Measurements from ENCODE around the gene KLHL29. TPM values are rescaled to one million over a fixed set of nuclear protein-coding genes. Genes with fewer than 3 reads are reported as not detected.

Gene KLHL29
- total RNA-seq, 1 experiment from 2014 or later, result 16.7 TPM

- H3K4me3 ChIP-seq (replicated peaks in 1 of 2; ENCODE audit: low read depth in 1 of 2, low read length in 2 of 2), result no peak overlapping the region
- H2AFZ ChIP-seq (ENCODE audit: low read depth, low read length, poor library complexity, severe bottlenecking), result no peak overlapping the region
- H3K27me3 ChIP-seq (ENCODE audit: insufficient read depth, low read length), result no peaks in the 10 kb centered on the region
- no peak overlapping the region for H3K4me2 ChIP-seq (ENCODE audit: low read length)
- POLR2A ChIA-PET, result no interaction called here
- no peaks in the 10 kb centered on the region for H4K20me1 ChIP-seq (ENCODE audit: insufficient read depth)
- H3K9me2 ChIP-seq (ENCODE audit: insufficient read depth), result no peaks in the 10 kb centered on the region
- ATAC-seq, result no peak
- RAD21 ChIA-PET (ENCODE audit: low non-redundant PET in 1 of 2, low total read pairs in 2 of 2, uncharacterized antibody in 2 of 2, unreplicated experiment in 2 of 2), result no interaction called here
- no peak overlapping the region for H3K9ac ChIP-seq (ENCODE audit: low read length)
- H3K27ac ChIP-seq (ENCODE audit: low read depth, low read length), result no peak overlapping the region
- BruUV-seq (replicated peaks), result no TSS peak
- no peak for DNase-seq (ENCODE audit: low read depth, low spot score)
- intact Hi-C loops (cut with micrococcal nuclease), result no loop called here
- no peaks in the 10 kb centered on the region for H3K4me1 ChIP-seq (ENCODE audit: control insufficient read depth in 1 of 2, insufficient read depth in 2 of 2, low read length in 2 of 2)
- no peaks in the 10 kb centered on the region for H3K9me3 ChIP-seq (ENCODE audit: control insufficient read depth in 1 of 2, insufficient read depth in 1 of 2, low read depth in 1 of 2, low read length in 2 of 2)
- no peaks in the 10 kb centered on the region for H3K36me3 ChIP-seq (ENCODE audit: control insufficient read depth in 1 of 2, insufficient read depth in 2 of 2, low read length in 2 of 2)
- H3K79me2 ChIP-seq (ENCODE audit: insufficient read depth, low read length), result no peaks in the 10 kb centered on the region
- CTCF ChIA-PET, result no interaction called here
- TF ChIP-seq ZBTB33 (IDR thresholded peaks at IDR 0.05; ENCODE audit: extremely low read depth, insufficient replicate concordance, low read length), result no peak
- no peak for TF ChIP-seq ZNF274 (IDR thresholded peaks at IDR 0.05; ENCODE audit: low read depth, low read length)
These were observed 285.2 kb downstream of the KLHL29 start for GRCh38 chr2:23670245-23670592.

- no peak for TF ChIP-seq POLR2A (IDR thresholded peaks at IDR 0.05; ENCODE audit: borderline replicate concordance, extremely low read depth, insufficient read depth, insufficient read length)
These were observed 288.1 kb downstream of the KLHL29 start for GRCh38 chr2:23673082-23673481.

More at GRCh38 chr2:23673082-23673481, 288.1 kb downstream of the KLHL29 start:
- Histone ChIP-seq H3K4me3 (replicated peaks in 1 of 2; ENCODE audit: low read depth in 1 of 2, low read length in 2 of 2) (no peak overlapping the region), H3K4me1 (ENCODE audit: control insufficient read depth in 1 of 2, insufficient read depth in 2 of 2, low read length in 2 of 2) (no peaks in the 10 kb centered on the region), H2AFZ (ENCODE audit: low read depth, low read length, poor library complexity, severe bottlenecking) (no peak overlapping the region), H3K79me2 (ENCODE audit: insufficient read depth, low read length) (no peaks in the 10 kb centered on the region), H3K4me2 (ENCODE audit: low read length) (no peak overlapping the region), H3K9me3 (ENCODE audit: control insufficient read depth in 1 of 2, insufficient read depth in 1 of 2, low read depth in 1 of 2, low read length in 2 of 2) (no peaks in the 10 kb centered on the region), H4K20me1 (ENCODE audit: insufficient read depth) (no peaks in the 10 kb centered on the region), H3K27ac (ENCODE audit: low read depth, low read length) (no peak overlapping the region), H3K9ac (ENCODE audit: low read length) (no peak overlapping the region), H3K9me2 (ENCODE audit: insufficient read depth) (no peaks in the 10 kb centered on the region), H3K36me3 (ENCODE audit: control insufficient read depth in 1 of 2, insufficient read depth in 2 of 2, low read length in 2 of 2) (no peaks in the 10 kb centered on the region), H3K27me3 (ENCODE audit: insufficient read depth, low read length) (no peaks in the 10 kb centered on the region)
- RAD21 ChIA-PET (ENCODE audit: low non-redundant PET in 1 of 2, low total read pairs in 2 of 2, uncharacterized antibody in 2 of 2, unreplicated experiment in 2 of 2), result interaction anchor here in 1 of 2 experiments (0.7 kb wide), 1 partner anchor 37 kb away, joined by 4 read pairs; no protein-coding TSS in a partner anchor
- no TSS peak for BruUV-seq (replicated peaks)
- ATAC-seq (no peak), DNase-seq (ENCODE audit: low read depth, low spot score) (no peak)
- POLR2A ChIA-PET, result no interaction called here
- CTCF ChIA-PET, result no interaction called here
- intact Hi-C loops (cut with micrococcal nuclease), result no loop called here
